ENCODE results near the gene RNU6-1.

The RNU6-1 gene

GRCh38 chr15:67824197-67824968 is 15.5 kb downstream of the RNU6-1 start:
- H3K9ac ChIP-seq (ENCODE audit: low read length): no peak overlapping the region
- no peak overlapping the region for H4K91ac ChIP-seq (ENCODE audit: low read depth, low read length)
- H4K8ac ChIP-seq (ENCODE audit: low read depth, low read length): no peak overlapping the region
- no peak overlapping the region for H2BK12ac ChIP-seq (ENCODE audit: low read length)
- no CpG with 5 or more reads among the region's 21 CpGs for WGBS (ENCODE audit: extremely low coverage, insufficient coverage, insufficient read length)
- H3K27me3 ChIP-seq (ENCODE audit: insufficient read depth, low read length): peaks cover 96% of the 10 kb centered on the region
- no peak for DNase-seq
- H3K36me3 ChIP-seq (ENCODE audit: control insufficient read depth in 1 of 2, insufficient read depth in 2 of 2, low read length in 2 of 2): no peaks in the 10 kb centered on the region
- H2AK5ac ChIP-seq (ENCODE audit: low read length): no peak overlapping the region
- peaks cover 3 to 9% of the 10 kb centered on the region in 2 experiments for H3K4me1 ChIP-seq (ENCODE audit: control insufficient read depth in 1 of 2, insufficient read depth in 2 of 2, low read length in 2 of 2)
- no peak overlapping the region for H3K4me3 ChIP-seq (ENCODE audit: low read depth, low read length)
- peaks cover 37% of the 10 kb centered on the region for H3K9me3 ChIP-seq (ENCODE audit: insufficient read depth, low read depth, low read length)
- no peak overlapping the region for H4K12ac ChIP-seq (ENCODE audit: low read depth, low read length)
- H3K23ac ChIP-seq (ENCODE audit: low read length): no peak overlapping the region
- no peak overlapping the region for H2BK5ac ChIP-seq (ENCODE audit: low read depth, low read length, poor library complexity)
- H2BK120ac ChIP-seq (ENCODE audit: insufficient read depth, low read length, poor library complexity): no peak overlapping the region
- no peak overlapping the region for H3K18ac ChIP-seq (ENCODE audit: low read length)
- no peak overlapping the region for H3K4me2 ChIP-seq (ENCODE audit: low read length)
- H3K27ac ChIP-seq (ENCODE audit: low read depth, low read length): no peak overlapping the region
- H2AFZ ChIP-seq (ENCODE audit: insufficient read depth, low read length, poor library complexity): no peak overlapping the region
- H3K79me2 ChIP-seq (ENCODE audit: control insufficient read depth, insufficient read depth, low read length, poor library complexity): no peaks in the 10 kb centered on the region
- H3K79me1 ChIP-seq (ENCODE audit: low read length): no peaks in the 10 kb centered on the region
- no peak overlapping the region for H3K14ac ChIP-seq (ENCODE audit: low read length)
- H3K4ac ChIP-seq (ENCODE audit: low read depth, low read length): no peak overlapping the region

- H2BK5ac ChIP-seq (ENCODE audit: low read depth, low read length, poor library complexity): no peak overlapping the region
- H4K12ac ChIP-seq (ENCODE audit: low read depth, low read length): no peak overlapping the region
- H3K18ac ChIP-seq (ENCODE audit: low read length): no peak overlapping the region
- H3K9me3 ChIP-seq (ENCODE audit: insufficient read depth, low read depth, low read length): peaks cover 37% of the 10 kb centered on the region
- no peaks in the 10 kb centered on the region for H3K36me3 ChIP-seq (ENCODE audit: control insufficient read depth in 1 of 2, insufficient read depth in 2 of 2, low read length in 2 of 2)
- H3K23ac ChIP-seq (ENCODE audit: low read length): no peak overlapping the region
- H3K4me3 ChIP-seq (ENCODE audit: low read depth, low read length): no peak overlapping the region
- no peak overlapping the region for H2BK12ac ChIP-seq (ENCODE audit: low read length)
- H3K4ac ChIP-seq (ENCODE audit: low read depth, low read length): no peak overlapping the region
- H3K4me1 ChIP-seq (ENCODE audit: control insufficient read depth in 1 of 2, insufficient read depth in 2 of 2, low read length in 2 of 2): peaks cover 3 to 5% of the 10 kb centered on the region in 2 experiments
- H2BK120ac ChIP-seq (ENCODE audit: insufficient read depth, low read length, poor library complexity): no peak overlapping the region
- no peak overlapping the region for H2AFZ ChIP-seq (ENCODE audit: insufficient read depth, low read length, poor library complexity)
- no peak overlapping the region for H4K8ac ChIP-seq (ENCODE audit: low read depth, low read length)
- H3K79me1 ChIP-seq (ENCODE audit: low read length): no peaks in the 10 kb centered on the region
- DNase-seq: no peak
- no CpG with 5 or more reads among the region's 94 CpGs for WGBS (ENCODE audit: extremely low coverage, insufficient coverage, insufficient read length)
- no peak overlapping the region for H2AK5ac ChIP-seq (ENCODE audit: low read length)
- H3K4me2 ChIP-seq (ENCODE audit: low read length): peak overlapping the region; percentile 57
- no peak overlapping the region for H4K91ac ChIP-seq (ENCODE audit: low read depth, low read length)
- no peak overlapping the region for H3K14ac ChIP-seq (ENCODE audit: low read length)
- H3K27ac ChIP-seq (ENCODE audit: low read depth, low read length): no peak overlapping the region
- no peak overlapping the region for H3K9ac ChIP-seq (ENCODE audit: low read length)
- peaks cover 94% of the 10 kb centered on the region for H3K27me3 ChIP-seq (ENCODE audit: insufficient read depth, low read length)
- no peaks in the 10 kb centered on the region for H3K79me2 ChIP-seq (ENCODE audit: control insufficient read depth, insufficient read depth, low read length, poor library complexity)
These were observed 16.3 kb downstream of the RNU6-1 start for GRCh38 chr15:67823314-67824196.

- no CpG with 5 or more reads among the region's 46 CpGs for WGBS (ENCODE audit: extremely low coverage, insufficient coverage, insufficient read length)
- H3K14ac ChIP-seq (ENCODE audit: low read length): no peak overlapping the region
- no peak overlapping the region for H2BK5ac ChIP-seq (ENCODE audit: low read depth, low read length, poor library complexity)
- H3K4me3 ChIP-seq (ENCODE audit: low read depth, low read length): no peak overlapping the region
- H2BK12ac ChIP-seq (ENCODE audit: low read length): no peak overlapping the region
- no peak overlapping the region for H3K9ac ChIP-seq (ENCODE audit: low read length)
- H2BK120ac ChIP-seq (ENCODE audit: insufficient read depth, low read length, poor library complexity): no peak overlapping the region
- H3K27ac ChIP-seq (ENCODE audit: low read depth, low read length): no peak overlapping the region
- no peak overlapping the region for H4K8ac ChIP-seq (ENCODE audit: low read depth, low read length)
- DNase-seq: no peak
- H3K27me3 ChIP-seq (ENCODE audit: insufficient read depth, low read length): peaks cover 93% of the 10 kb centered on the region
- no peak overlapping the region for H2AK5ac ChIP-seq (ENCODE audit: low read length)
- no peak overlapping the region for H4K91ac ChIP-seq (ENCODE audit: low read depth, low read length)
- H3K36me3 ChIP-seq (ENCODE audit: control insufficient read depth in 1 of 2, insufficient read depth in 2 of 2, low read length in 2 of 2): no peaks in the 10 kb centered on the region
- peaks cover 37% of the 10 kb centered on the region for H3K9me3 ChIP-seq (ENCODE audit: insufficient read depth, low read depth, low read length)
- H3K79me2 ChIP-seq (ENCODE audit: control insufficient read depth, insufficient read depth, low read length, poor library complexity): no peaks in the 10 kb centered on the region
- H3K4me2 ChIP-seq (ENCODE audit: low read length): peak overlapping the region; percentile 57
- H3K18ac ChIP-seq (ENCODE audit: low read length): no peak overlapping the region
- H4K12ac ChIP-seq (ENCODE audit: low read depth, low read length): no peak overlapping the region
- H3K23ac ChIP-seq (ENCODE audit: low read length): no peak overlapping the region
- no peak overlapping the region for H2AFZ ChIP-seq (ENCODE audit: insufficient read depth, low read length, poor library complexity)
- no peak overlapping the region for H3K4ac ChIP-seq (ENCODE audit: low read depth, low read length)
- no peaks in the 10 kb centered on the region for H3K79me1 ChIP-seq (ENCODE audit: low read length)
- peaks cover 0 to 5% of the 10 kb centered on the region in 2 experiments for H3K4me1 ChIP-seq (ENCODE audit: control insufficient read depth in 1 of 2, insufficient read depth in 2 of 2, low read length in 2 of 2)
These were observed 17.1 kb downstream of the RNU6-1 start for GRCh38 chr15:67822537-67823313.

- Histone ChIP-seq H2BK12ac (ENCODE audit: low read length) (no peak overlapping the region), H2AK5ac (ENCODE audit: low read length) (no peak overlapping the region), H2BK5ac (ENCODE audit: low read depth, low read length, poor library complexity) (no peak overlapping the region), H3K4me2 (ENCODE audit: low read length) (no peak overlapping the region), H3K18ac (ENCODE audit: low read length) (no peak overlapping the region), H2AFZ (ENCODE audit: insufficient read depth, low read length, poor library complexity) (no peak overlapping the region), H3K4me3 (ENCODE audit: low read depth, low read length) (no peak overlapping the region), H3K27ac (ENCODE audit: low read depth, low read length) (no peak overlapping the region), H3K14ac (ENCODE audit: low read length) (no peak overlapping the region), H3K36me3 (ENCODE audit: control insufficient read depth in 1 of 2, insufficient read depth in 2 of 2, low read length in 2 of 2) (no peaks in the 10 kb centered on the region), H2BK120ac (ENCODE audit: insufficient read depth, low read length, poor library complexity) (no peak overlapping the region), H3K9ac (ENCODE audit: low read length) (no peak overlapping the region), H3K79me1 (ENCODE audit: low read length) (no peaks in the 10 kb centered on the region), H3K79me2 (ENCODE audit: control insufficient read depth, insufficient read depth, low read length, poor library complexity) (no peaks in the 10 kb centered on the region), H3K4me1 (ENCODE audit: control insufficient read depth in 1 of 2, insufficient read depth in 2 of 2, low read length in 2 of 2) (peaks cover 0 to 5% of the 10 kb centered on the region in 2 experiments), H3K9me3 (ENCODE audit: insufficient read depth, low read depth, low read length) (peaks cover 37% of the 10 kb centered on the region), H4K8ac (ENCODE audit: low read depth, low read length) (no peak overlapping the region), H4K12ac (ENCODE audit: low read depth, low read length) (no peak overlapping the region), H3K27me3 (ENCODE audit: insufficient read depth, low read length) (peaks cover 84% of the 10 kb centered on the region), H4K91ac (ENCODE audit: low read depth, low read length) (no peak overlapping the region), H3K4ac (ENCODE audit: low read depth, low read length) (no peak overlapping the region), H3K23ac (ENCODE audit: low read length) (no peak overlapping the region)
- no CpG with 5 or more reads among the region's 43 CpGs for WGBS (ENCODE audit: extremely low coverage, insufficient coverage, insufficient read length)
- DNase-seq: no peak
These were observed 17.9 kb downstream of the RNU6-1 start for GRCh38 chr15:67821784-67822440.

Measured in trophoblast cell (in vitro differentiated cells and primary cell).